ENCODE results near the gene TLR7.

Gene TLR7

GRCh38 chrX:12866451-12867377 lies at the start of gene TLR7:
Gene TLR7, plus strand, starts transcription at chrX:12867072. Its CDS starts 507 bp downstream, at chrX:12867579.
- no peak for FAIRE-seq

GRCh38 chrX:12817528-12817927 lies 49.3 kb upstream of the TLR7 start:
- FAIRE-seq: no peak

- FAIRE-seq: no peak
Observed at GRCh38 chrX:12819222-12819621, 47.6 kb upstream of the TLR7 start.

GRCh38 chrX:12820737-12821136 lies 46.1 kb upstream of the TLR7 start:
- no peak for FAIRE-seq

- no peak for FAIRE-seq
Observed at GRCh38 chrX:12824944-12825343, 41.9 kb upstream of the TLR7 start.

- no peak for FAIRE-seq
Observed at GRCh38 chrX:12825801-12826200, 41.1 kb upstream of the TLR7 start.

GRCh38 chrX:12843061-12843667 lies 23.7 kb upstream of the TLR7 start:
- no peak for FAIRE-seq

- no peak for FAIRE-seq
Observed at GRCh38 chrX:12843668-12844279, 23.1 kb upstream of the TLR7 start.

GRCh38 chrX:12844319-12844718 lies 22.6 kb upstream of the TLR7 start:
- no peak for FAIRE-seq

GRCh38 chrX:12865359-12865758 lies 1.5 kb upstream of the TLR7 start:
- no peak for FAIRE-seq

- no peak for FAIRE-seq
Observed at GRCh38 chrX:12867685-12868084, 813 bp downstream of the TLR7 start.

GRCh38 chrX:12868747-12869146 lies 1.9 kb downstream of the TLR7 start:
- FAIRE-seq: no peak

GRCh38 chrX:12871257-12871656 lies 4.4 kb downstream of the TLR7 start:
- FAIRE-seq: no peak

GRCh38 chrX:12872741-12873140 lies 5.9 kb downstream of the TLR7 start:
- no peak for FAIRE-seq

- FAIRE-seq: no peak
Observed at GRCh38 chrX:12874581-12874980, 7.7 kb downstream of the TLR7 start.

- FAIRE-seq: no peak
Observed at GRCh38 chrX:12877386-12877785, 10.5 kb downstream of the TLR7 start.

- FAIRE-seq: no peak
Observed at GRCh38 chrX:12878536-12878935, 11.7 kb downstream of the TLR7 start.

GRCh38 chrX:12881914-12882313 lies 15.0 kb downstream of the TLR7 start:
- no peak for FAIRE-seq

- FAIRE-seq: no peak
Observed at GRCh38 chrX:12885508-12885907, 18.6 kb downstream of the TLR7 start.

- FAIRE-seq: no peak
Observed at GRCh38 chrX:12886545-12886944, 19.7 kb downstream of the TLR7 start.

GRCh38 chrX:12887141-12887540 lies 20.3 kb downstream of the TLR7 start:
- FAIRE-seq: no peak

GRCh38 chrX:12887767-12888166 lies 20.9 kb downstream of the TLR7 start:
- no peak for FAIRE-seq

- no peak for FAIRE-seq
Observed at GRCh38 chrX:12890467-12890866, 23.6 kb downstream of the TLR7 start.

GRCh38 chrX:12891171-12891570 lies 24.3 kb downstream of the TLR7 start:
- no peak for FAIRE-seq
